Astrocyte of the spinal cord (primary cell): ENCODE data around the gene TMEM267.
"Not testable (repeated sequence)": the region's sequence is repeated elsewhere in the genome, so short reads cannot be mapped to it uniquely, and the experiment has no call there.

Experiments used
- DNase-seq: peaks from one replicate; pipeline ENCODE4 v3.0.0; 2011; ENCODE audit warnings: low read depth, low spot score
- H3K4me3 ChIP-seq: 2 replicates; pipeline ENCODE4 v1.5.1; 2011; ENCODE audit warnings: low read depth, mild to moderate bottlenecking, low read length, moderate library complexity
- CTCF ChIP-seq: IDR thresholded peaks from 2 replicates; pipeline ENCODE4 v1.5.1; 2012; ENCODE audit warnings: low read depth, mild to moderate bottlenecking, low read length, inconsistent platforms
- in situ Hi-C: cut with HindIII; loops from 2 replicates; pipeline ENCODE4 v1.10.0; 2017; ENCODE audit warnings: low sequenced_read_pairs

TMEM267 gene

GRCh38 chr5:43514471-43514815 is 30.8 kb upstream of the TMEM267 start:
- DNase-seq: peak; percentile 83
- H3K4me3 ChIP-seq: peak overlapping the region; percentile 79
- in situ Hi-C loops: no loop called here
- no peak for TF ChIP-seq CTCF

GRCh38 chr5:43514025-43514424 is 30.4 kb upstream of the TMEM267 start:
- peak overlapping the region; percentile 79 for H3K4me3 ChIP-seq
- TF ChIP-seq CTCF: no peak
- in situ Hi-C loops: no loop called here
- peak; percentile 22 for DNase-seq

- DNase-seq, H3K4me3 ChIP-seq, in situ Hi-C loops: not testable (repeated sequence)
Observed at GRCh38 chr5:43511062-43511461, 27.4 kb upstream of the TMEM267 start.

- DNase-seq: no peak
- no peak for TF ChIP-seq CTCF
- no peak overlapping the region for H3K4me3 ChIP-seq
- in situ Hi-C loops: no loop called here
Observed at GRCh38 chr5:43498581-43498980, 14.9 kb upstream of the TMEM267 start.

- TF ChIP-seq CTCF: no peak
- no peak overlapping the region for H3K4me3 ChIP-seq
- no peak for DNase-seq
- in situ Hi-C loops: no loop called here
Observed at GRCh38 chr5:43497311-43498104, 13.8 kb upstream of the TMEM267 start.

- no peak for TF ChIP-seq CTCF
- in situ Hi-C loops: no loop called here
- no peak overlapping the region for H3K4me3 ChIP-seq
- no peak for DNase-seq
Observed at GRCh38 chr5:43491326-43491725, 7.7 kb upstream of the TMEM267 start.

- in situ Hi-C loops: no loop called here
- DNase-seq: no peak
- TF ChIP-seq CTCF: no peak
- no peak overlapping the region for H3K4me3 ChIP-seq
Observed at GRCh38 chr5:43486353-43486752, 2.7 kb upstream of the TMEM267 start.
